ENCODE results near the gene MAP6D1. TPM values are rescaled to one million over a fixed set of nuclear protein-coding genes. Genes with fewer than 3 reads are reported as not detected.

MAP6D1 gene
- total RNA-seq, 1 experiment from 2014 or later = 7.1 TPM

GRCh38 chr3:183828538-183828870 lies 3.1 kb upstream of the MAP6D1 start:
- Histone ChIP-seq H2BK20ac (ENCODE audit: low read depth, low read length, poor library complexity, severe bottlenecking) (no peak overlapping the region), H2BK120ac (ENCODE audit: low read depth, low read length, poor library complexity, severe bottlenecking) (no peak overlapping the region), H3K79me2 (ENCODE audit: insufficient read depth, low read length) (no peaks in the 10 kb centered on the region), H2BK5ac (ENCODE audit: insufficient read length, low read length) (no peak overlapping the region), H3K9me3 (ENCODE audit: control insufficient read depth, low read depth, low read length) (no peaks in the 10 kb centered on the region), H4K8ac (replicated peaks; ENCODE audit: insufficient read length, low read depth, low read length) (no peak overlapping the region), H2BK15ac (ENCODE audit: low read depth, low read length) (no peak overlapping the region), H3K18ac (ENCODE audit: insufficient read length, low read depth, low read length) (no peak overlapping the region), H3T11ph (ENCODE audit: low read length) (no peak overlapping the region), H3K4me2 (ENCODE audit: insufficient read depth, insufficient read length, low read length) (no peak overlapping the region), H3K79me1 (ENCODE audit: insufficient read depth, low read depth, low read length, poor library complexity, severe bottlenecking) (no peaks in the 10 kb centered on the region), H2BK12ac (ENCODE audit: insufficient read length, low read depth, low read length) (no peak overlapping the region), H4K91ac (ENCODE audit: insufficient read length, low read depth, low read length) (no peak overlapping the region), H3K4ac (ENCODE audit: low read depth, low read length) (no peak overlapping the region), H3K9ac (ENCODE audit: extremely low read depth, insufficient read length, low read length) (no peak overlapping the region), H4K20me1 (ENCODE audit: control insufficient read depth, insufficient read depth, insufficient read length) (no peaks in the 10 kb centered on the region), H2AFZ (ENCODE audit: low read length) (no peak overlapping the region), H2AK5ac (ENCODE audit: insufficient read length, low read length) (no peak overlapping the region), H3K56ac (ENCODE audit: insufficient read length, low read depth, low read length) (no peak overlapping the region), H3K23me2 (ENCODE audit: insufficient read length, low read depth, low read length, poor library complexity, severe bottlenecking) (peaks cover 6% of the 10 kb centered on the region), H3K23ac (ENCODE audit: insufficient read length, low read depth, low read length) (no peak overlapping the region), H4K5ac (ENCODE audit: insufficient read length, low read depth, low read length) (no peak overlapping the region), H3K4me1 (ENCODE audit: insufficient read depth, low read length) (no peaks in the 10 kb centered on the region; the same call in 1 of the 2 replicates), H3K14ac (ENCODE audit: insufficient read depth, low read length) (no peak overlapping the region), H3K27ac (ENCODE audit: insufficient read length, low read depth, low read length) (no peak overlapping the region), H3K27me3 (ENCODE audit: insufficient read depth, low read length) (no peaks in the 10 kb centered on the region)
- WGBS (ENCODE audit: extremely low coverage, insufficient read length, low lambda C conversion rate) = no CpG with 5 or more reads among the region's 7 CpGs
- Mint-ChIP-seq H3K9me3 (no peaks in the 10 kb centered on the region), H3K4me1 (peaks cover 16 to 20% of the 10 kb centered on the region in 2 experiments), H3K36me3 (ENCODE audit: insufficient read depth in 1 of 3, low read depth in 3 of 3) (peaks cover 3 to 33% (median 31%) of the 10 kb centered on the region in 3 experiments), H3K27me3 (ENCODE audit: low read depth) (peaks cover 9% of the 10 kb centered on the region), H3K27ac (0 out of 7 replicates have a peak overlapping the region, but pooled peaks of 1 of the 3 experiments have one; percentile 18), H3K4me3 (no peak overlapping the region)
- TF ChIP-seq CTCF (conservative IDR thresholded peaks at IDR 0.05) = no peak
- no peak for DNase-seq

Measured in H9 (cell line).